CD8-positive, alpha-beta memory T cell (primary cell): ENCODE measurements around the gene AK8. TPM values are rescaled to one million over a fixed set of nuclear protein-coding genes. Genes with fewer than 3 reads are reported as not detected.

Experiments used
- CTCF ChIA-PET: fragments of 350-600 bp; sonication (Branson Sonifier 250); formaldehyde crosslinking; loops from one replicate; lab custom pipeline; 2021; ENCODE audit warnings: antibody characterized with exemption; lab: Charles Lee
- POLR2A ChIA-PET: fragments of 350-600 bp; sonication (Branson Sonifier 250); formaldehyde crosslinking; loops from one replicate; lab custom pipeline; 2021; ENCODE audit warnings: antibody characterized with exemption; lab: Charles Lee
- DNase-seq, 5 donors: peaks; one replicate each; pipeline versions ENCODE4 v3.0.0 to v3.0.0-alpha.2; 2020 to 2022; ENCODE audit warnings: mixed read lengths in 1 of 5
- H3K27ac ChIP-seq: one replicate; pipeline ENCODE4 v1.7.0; 2013; ENCODE audit warnings: low read depth, mild to moderate bottlenecking, low read length, moderate library complexity
- H3K27me3 ChIP-seq: 2 replicates; pipeline ENCODE4 v1.7.0; 2013; ENCODE audit warnings: low read length, mild to moderate bottlenecking; ENCODE audit not compliant: insufficient read depth, poor library complexity, severe bottlenecking
- H3K36me3 ChIP-seq: 2 replicates; pipeline ENCODE4 v1.7.0; 2013; ENCODE audit warnings: mild to moderate bottlenecking, low read length, moderate library complexity; ENCODE audit not compliant: insufficient read depth
- H3K4me1 ChIP-seq: 2 replicates; pipeline ENCODE4 v1.7.0; 2013; ENCODE audit warnings: mild to moderate bottlenecking, low read length, moderate library complexity; ENCODE audit not compliant: insufficient read depth
- H3K4me3 ChIP-seq: 2 replicates; pipeline ENCODE4 v1.7.0; 2013; ENCODE audit warnings: mild to moderate bottlenecking, low read length
- H3K9me3 ChIP-seq: 2 replicates; pipeline ENCODE4 v1.7.0; 2013; ENCODE audit warnings: mild to moderate bottlenecking, low read length
- H3K27ac Mint-ChIP-seq, 8 donors: one replicate each; pipeline ENCODE4 v1.8.0; 2020 to 2021; ENCODE audit warnings: mixed read lengths in 8 of 8, mild to moderate bottlenecking in 6 of 8, inconsistent platforms in 3 of 8, moderate library complexity in 3 of 8
- H3K27me3 Mint-ChIP-seq, 2 donors: one replicate each; pipeline ENCODE4 v1.8.0; 2020 to 2021; ENCODE audit warnings: mixed read lengths in 2 of 2, mild to moderate bottlenecking in 1 of 2, moderate library complexity in 1 of 2
- H3K36me3 Mint-ChIP-seq, 3 donors: one replicate each; pipeline ENCODE4 v1.8.0; 2020 to 2021; ENCODE audit warnings: mixed read lengths in 3 of 3, inconsistent platforms in 1 of 3, mild to moderate bottlenecking in 1 of 3
- H3K4me1 Mint-ChIP-seq, 3 donors: one replicate each; pipeline ENCODE4 v1.8.0; 2020 to 2021; ENCODE audit warnings: mixed read lengths in 3 of 3, inconsistent platforms in 1 of 3, mild to moderate bottlenecking in 1 of 3
- H3K4me3 Mint-ChIP-seq, 7 donors: one replicate each; pipeline ENCODE4 v1.8.0; 2020 to 2021; ENCODE audit warnings: mixed read lengths in 7 of 7, mild to moderate bottlenecking in 6 of 7, moderate library complexity in 4 of 7, inconsistent platforms in 2 of 7
- H3K9me3 Mint-ChIP-seq, 5 donors: one replicate each; pipeline ENCODE4 v1.8.0; 2020 to 2022; ENCODE audit warnings: mixed read lengths in 5 of 5, mild to moderate bottlenecking in 3 of 5, moderate library complexity in 2 of 5, inconsistent platforms in 1 of 5
- polyA plus RNA-seq: library from polyadenylated mRNA; unstranded; fragments of 300-500 nt; fragmentation: Illumina TruSeq; gene quantifications from one replicate; pipeline ENCODE4 v1.2.3, GENCODE V29; 2021
- total RNA-seq, 2 experiments: library from RNA; stranded (reverse); gene quantifications; one replicate each; pipeline ENCODE4 v1.2.3, GENCODE V29; 2021

Gene AK8
- total and polyA plus RNA-seq, 3 experiments from 2014 or later: not detected

DNA sequence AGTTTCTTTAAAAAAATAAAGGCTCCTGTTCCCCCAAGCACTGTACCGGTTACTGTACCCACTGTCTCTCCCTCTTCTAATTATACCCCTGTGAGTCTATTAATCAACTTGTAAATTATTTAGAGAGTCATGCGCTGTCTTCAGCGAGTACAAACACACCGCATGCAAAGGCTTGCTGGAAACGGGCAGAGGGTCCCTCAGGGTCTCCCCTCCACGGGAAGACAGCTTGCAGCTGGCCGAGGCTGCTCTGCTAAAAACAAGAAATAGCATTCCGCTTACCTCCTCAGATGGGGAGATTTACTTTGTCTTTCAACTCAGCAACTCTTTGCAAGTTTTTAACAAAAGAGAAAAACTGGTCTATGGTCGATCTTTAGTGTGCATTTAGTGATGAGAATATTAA lies 71.8 kb downstream of the AK8 start:
- POLR2A ChIA-PET: no interaction called here
- Histone ChIP-seq H3K4me1 (peaks cover 6% of the 10 kb centered on the region), H3K9me3 (no peaks in the 10 kb centered on the region), H3K27ac (no peak overlapping the region), H3K27me3 (no peaks in the 10 kb centered on the region), H3K4me3 (no peak overlapping the region), H3K36me3 (no peaks in the 10 kb centered on the region)
- peaks cover 15 to 19% (median 18%) of the 10 kb centered on the region in 3 donors for H3K4me1 Mint-ChIP-seq
- H3K27ac Mint-ChIP-seq: peak overlapping the region in 1 of 8 donors; percentile 27
- CTCF ChIA-PET: interaction anchor here (1.1 to 1.2 kb wide), 2 partner anchors 67 to 172 kb away, joined by 3 read pairs; partner anchors contain the start of gene GFI1B
- DNase-seq: no peak
- no peaks in the 10 kb centered on the region for H3K36me3 Mint-ChIP-seq
- H3K27me3 Mint-ChIP-seq: peaks cover 16 to 59% of the 10 kb centered on the region in 2 donors
- no peaks in the 10 kb centered on the region for H3K9me3 Mint-ChIP-seq
- H3K4me3 Mint-ChIP-seq: no peak overlapping the region

GRCh38 chr9:132804576-132805295 lies 73.3 kb downstream of the AK8 start:
- H3K27me3 ChIP-seq: no peaks in the 10 kb centered on the region
- H3K9me3 ChIP-seq: no peaks in the 10 kb centered on the region
- no peaks in the 10 kb centered on the region for H3K36me3 ChIP-seq
- Mint-ChIP-seq H3K4me1 (peaks cover 15 to 22% (median 18%) of the 10 kb centered on the region in 3 donors), H3K4me3 (peak overlapping the region in 5 of 7 donors; percentile 30 to 78 (median 65)), H3K27me3 (peaks cover 18 to 51% of the 10 kb centered on the region in 2 donors), H3K36me3 (no peaks in the 10 kb centered on the region), H3K9me3 (no peaks in the 10 kb centered on the region), H3K27ac (peak overlapping the region in 6 of 8 donors; percentile 18 to 74 (median 54))
- POLR2A ChIA-PET: interaction anchor here (1.0 kb wide), 1 partner anchor 140 kb away, joined by 5 read pairs; no protein-coding TSS in a partner anchor
- CTCF ChIA-PET: no interaction called here
- H3K4me1 ChIP-seq: peaks cover 6% of the 10 kb centered on the region
- H3K4me3 ChIP-seq: no peak overlapping the region
- no peak overlapping the region for H3K27ac ChIP-seq
- DNase-seq: peak in 1 of 5 donors; percentile 32

- Histone ChIP-seq H3K27ac (no peak overlapping the region), H3K36me3 (no peaks in the 10 kb centered on the region), H3K4me1 (peaks cover 6% of the 10 kb centered on the region), H3K27me3 (peaks cover 3% of the 10 kb centered on the region), H3K9me3 (no peaks in the 10 kb centered on the region), H3K4me3 (no peak overlapping the region)
- ChIA-PET POLR2A (no interaction called here), CTCF (no interaction called here)
- H3K9me3 Mint-ChIP-seq: no peaks in the 10 kb centered on the region
- peaks cover 15 to 22% (median 18%) of the 10 kb centered on the region in 3 donors for H3K4me1 Mint-ChIP-seq
- no peak for DNase-seq
- no peak overlapping the region for H3K27ac Mint-ChIP-seq
- no peaks in the 10 kb centered on the region for H3K36me3 Mint-ChIP-seq
- H3K4me3 Mint-ChIP-seq: no peak overlapping the region
- H3K27me3 Mint-ChIP-seq: peaks cover 6 to 39% of the 10 kb centered on the region in 2 donors
These were observed 75.8 kb downstream of the AK8 start for GRCh38 chr9:132802121-132802795.

GRCh38 chr9:132801659-132802058 lies 76.4 kb downstream of the AK8 start:
- no peak overlapping the region for H3K4me3 ChIP-seq
- no peaks in the 10 kb centered on the region for H3K36me3 ChIP-seq
- Mint-ChIP-seq H3K27ac (peak overlapping the region in 1 of 8 donors; percentile 65), H3K27me3 (peaks cover 12 to 45% of the 10 kb centered on the region in 2 donors), H3K4me1 (peaks cover 15 to 22% (median 18%) of the 10 kb centered on the region in 3 donors), H3K36me3 (no peaks in the 10 kb centered on the region), H3K9me3 (no peaks in the 10 kb centered on the region), H3K4me3 (no peak overlapping the region)
- ChIA-PET CTCF (no interaction called here), POLR2A (no interaction called here)
- H3K9me3 ChIP-seq: no peaks in the 10 kb centered on the region
- peaks cover 3% of the 10 kb centered on the region for H3K27me3 ChIP-seq
- peaks cover 6% of the 10 kb centered on the region for H3K4me1 ChIP-seq
- no peak overlapping the region for H3K27ac ChIP-seq
- no peak for DNase-seq

GRCh38 chr9:132800038-132800648 lies 77.9 kb downstream of the AK8 start:
- Mint-ChIP-seq H3K27ac (peak overlapping the region in 1 of 8 donors; percentile 15), H3K4me3 (no peak overlapping the region), H3K27me3 (peaks cover 12 to 56% of the 10 kb centered on the region in 2 donors), H3K4me1 (peaks cover 12 to 17% (median 12%) of the 10 kb centered on the region in 3 donors), H3K36me3 (no peaks in the 10 kb centered on the region), H3K9me3 (no peaks in the 10 kb centered on the region)
- no peaks in the 10 kb centered on the region for H3K36me3 ChIP-seq
- ChIA-PET POLR2A (no interaction called here), CTCF (interaction anchor here (0.8 to 1.9 kb wide), 5 partner anchors 33 to 388 kb away, joined by 3 to 4 read pairs (median 3); no protein-coding TSS in a partner anchor)
- no peaks in the 10 kb centered on the region for H3K9me3 ChIP-seq
- DNase-seq: peak; percentile 39 to 75 (median 64)
- no peak overlapping the region for H3K4me3 ChIP-seq
- H3K27ac ChIP-seq: no peak overlapping the region
- H3K4me1 ChIP-seq: peaks cover 6% of the 10 kb centered on the region
- peaks cover 3% of the 10 kb centered on the region for H3K27me3 ChIP-seq

DNA sequence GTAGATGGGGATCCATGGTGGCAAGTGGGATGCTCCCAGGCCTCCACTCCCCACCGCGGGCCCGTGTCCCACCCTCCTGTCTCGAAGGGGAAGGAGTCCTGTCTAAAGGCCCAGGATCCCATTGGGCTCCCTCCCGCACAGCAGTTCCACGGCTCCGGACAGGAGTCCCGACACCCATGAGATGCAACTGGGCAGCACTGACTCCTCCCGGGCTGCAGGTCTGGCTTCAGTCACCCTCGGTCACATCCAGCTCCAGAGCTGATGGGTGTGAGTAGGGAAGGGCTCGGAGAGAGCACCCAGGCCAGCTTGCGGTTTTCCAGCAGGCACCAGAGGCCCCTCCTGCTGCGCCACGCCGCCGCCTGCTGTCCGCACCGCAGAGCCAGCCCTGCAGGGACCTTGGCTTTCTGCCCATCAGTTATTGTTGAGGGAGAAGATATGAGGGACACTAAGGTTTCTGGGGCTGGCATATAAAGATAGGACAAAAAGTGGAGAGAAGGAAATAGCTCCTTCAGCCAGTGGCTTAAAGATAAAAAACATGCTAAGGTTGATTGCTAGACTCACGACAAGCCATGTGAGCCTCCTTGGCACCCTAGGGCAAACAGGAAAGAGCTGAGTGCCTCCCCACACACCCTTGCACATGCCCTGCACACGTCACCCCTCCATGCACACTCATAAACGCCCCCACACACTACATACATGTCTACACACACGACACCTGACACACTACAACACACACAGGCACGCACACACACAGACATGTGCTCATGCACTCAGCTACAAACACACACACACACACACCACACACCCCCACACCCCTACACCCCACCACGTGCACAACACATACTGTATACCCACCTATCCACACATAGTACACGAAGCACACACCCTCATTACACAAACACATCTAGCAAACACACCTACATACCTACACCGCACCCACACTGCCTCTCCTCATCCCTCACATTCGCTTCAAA lies 79.0 kb downstream of the AK8 start:
- POLR2A ChIA-PET: no interaction called here
- Mint-ChIP-seq H3K36me3 (no peaks in the 10 kb centered on the region), H3K9me3 (no peaks in the 10 kb centered on the region), H3K4me1 (peaks cover 2 to 6% (median 2%) of the 10 kb centered on the region in 3 donors), H3K4me3 (no peak overlapping the region), H3K27ac (peak overlapping the region in 1 of 8 donors; percentile 86), H3K27me3 (peaks cover 16 to 61% of the 10 kb centered on the region in 2 donors)
- CTCF ChIA-PET: interaction anchor here (0.8 to 1.9 kb wide), 5 partner anchors 32 to 387 kb away, joined by 3 to 4 read pairs (median 3); no protein-coding TSS in a partner anchor
- Histone ChIP-seq H3K36me3 (no peaks in the 10 kb centered on the region), H3K4me1 (peaks cover 2% of the 10 kb centered on the region), H3K27ac (no peak overlapping the region), H3K9me3 (no peaks in the 10 kb centered on the region), H3K27me3 (peaks cover 3% of the 10 kb centered on the region), H3K4me3 (no peak overlapping the region)
- no peak for DNase-seq
